HFFc6 (cell line): ENCODE results near the gene CCDC192. TPM values are rescaled to one million over a fixed set of nuclear protein-coding genes. Genes with fewer than 3 reads are reported as not detected.

ENCODE experiments used
- DNase-seq: peaks from one replicate; pipeline ENCODE4 v3.0.0-alpha.2; 2018
- H3K27ac Mint-ChIP-seq: 2 replicates; pipeline ENCODE4 v1.8.0; 2020; ENCODE audit warnings: mild to moderate bottlenecking, mixed read lengths
- H3K27me3 Mint-ChIP-seq: 2 replicates; pipeline ENCODE4 v1.8.0; 2021; ENCODE audit warnings: mild to moderate bottlenecking, moderate library complexity, mixed read lengths; ENCODE audit not compliant: insufficient read depth
- H3K36me3 Mint-ChIP-seq: 2 replicates; pipeline ENCODE4 v1.8.0; 2021; ENCODE audit warnings: low read depth, mixed read lengths
- H3K4me1 Mint-ChIP-seq: 2 replicates; pipeline ENCODE4 v1.8.0; 2020; ENCODE audit warnings: low read depth, mixed read lengths
- H3K4me3 Mint-ChIP-seq: 2 replicates; pipeline ENCODE4 v1.8.0; 2020; ENCODE audit warnings: mild to moderate bottlenecking, moderate library complexity, mixed read lengths
- H3K9me3 Mint-ChIP-seq: 2 replicates; pipeline ENCODE4 v1.8.0; 2020; ENCODE audit warnings: mild to moderate bottlenecking, mixed read lengths
- total RNA-seq, 6 experiments: library from RNA; stranded (reverse); fragmentation: NEBNext Ultra II Directional; extraction: Animal tissue kit (Norgen Biotek cat#: 25700); gene quantifications; 2 replicates in 1 of 6; 3 replicates in 5 of 6; pipeline ENCODE4 v1.2.3, GENCODE V29; 2021
- TF ChIP-seq, protein P1 (sequence below): fragments of 200-600 bp; sonication (generic); IDR thresholded peaks from 2 replicates; pipeline ENCODE4 v1.5.0; 2021; ENCODE audit warnings: antibody characterized with exemption, mild to moderate bottlenecking

Gene CCDC192
- total RNA-seq, 6 experiments from 2014 or later = not detected

DNA sequence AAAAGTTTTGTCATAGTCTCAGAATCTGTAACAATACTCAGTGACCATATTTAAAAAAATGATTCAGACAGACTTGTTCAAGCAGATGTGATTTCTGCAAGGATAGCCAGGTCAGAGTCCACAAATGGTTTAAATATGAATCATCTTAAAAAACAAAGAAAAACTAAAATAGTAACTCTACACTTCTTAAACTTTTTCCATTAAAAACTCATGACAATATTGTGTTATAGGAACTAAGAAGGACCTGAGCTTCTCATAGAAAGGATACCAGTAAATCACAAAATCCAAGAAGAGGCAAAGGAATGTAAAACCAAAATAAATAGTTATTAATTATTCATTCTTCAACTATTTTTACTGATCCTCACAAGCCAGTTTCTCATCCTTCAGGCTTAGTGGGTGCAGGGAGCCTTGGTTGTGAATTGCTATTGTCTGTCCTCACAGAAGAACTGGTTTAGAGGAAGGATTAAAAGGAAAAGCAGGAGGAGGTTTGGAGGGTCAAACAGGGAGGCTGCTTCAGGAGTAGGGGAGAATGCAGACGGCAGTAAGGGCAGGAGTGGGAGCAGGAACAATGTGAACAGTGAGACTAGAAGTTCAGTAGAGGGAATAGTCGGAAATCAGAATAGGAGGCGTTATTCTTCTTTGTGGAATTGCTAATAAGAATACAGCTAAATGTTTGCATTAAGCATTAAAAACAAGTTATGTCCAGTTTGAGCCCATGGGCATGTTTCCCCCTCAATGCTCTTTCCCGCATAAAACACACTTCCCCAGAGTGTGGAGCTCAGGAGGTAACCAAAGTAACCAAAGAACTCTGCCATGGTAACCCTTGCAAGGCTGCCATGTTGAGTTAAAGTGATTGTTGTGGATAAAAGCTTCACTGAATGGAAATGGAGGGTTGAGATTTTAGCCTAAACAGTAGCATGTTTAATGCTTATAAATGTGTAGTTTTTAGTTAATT lies 110.7 kb downstream of the CCDC192 start:
- Mint-ChIP-seq H3K27ac (peak overlapping the region; percentile 92), H3K9me3 (no peaks in the 10 kb centered on the region), H3K36me3 (peaks cover 4% of the 10 kb centered on the region; the same call in 1 of the 2 replicates), H3K4me1 (peaks cover 45% of the 10 kb centered on the region), H3K27me3 (no peaks in the 10 kb centered on the region), H3K4me3 (peak overlapping the region; percentile 74)
- DNase-seq = peak; percentile 66
- TF ChIP-seq, protein P1, sequence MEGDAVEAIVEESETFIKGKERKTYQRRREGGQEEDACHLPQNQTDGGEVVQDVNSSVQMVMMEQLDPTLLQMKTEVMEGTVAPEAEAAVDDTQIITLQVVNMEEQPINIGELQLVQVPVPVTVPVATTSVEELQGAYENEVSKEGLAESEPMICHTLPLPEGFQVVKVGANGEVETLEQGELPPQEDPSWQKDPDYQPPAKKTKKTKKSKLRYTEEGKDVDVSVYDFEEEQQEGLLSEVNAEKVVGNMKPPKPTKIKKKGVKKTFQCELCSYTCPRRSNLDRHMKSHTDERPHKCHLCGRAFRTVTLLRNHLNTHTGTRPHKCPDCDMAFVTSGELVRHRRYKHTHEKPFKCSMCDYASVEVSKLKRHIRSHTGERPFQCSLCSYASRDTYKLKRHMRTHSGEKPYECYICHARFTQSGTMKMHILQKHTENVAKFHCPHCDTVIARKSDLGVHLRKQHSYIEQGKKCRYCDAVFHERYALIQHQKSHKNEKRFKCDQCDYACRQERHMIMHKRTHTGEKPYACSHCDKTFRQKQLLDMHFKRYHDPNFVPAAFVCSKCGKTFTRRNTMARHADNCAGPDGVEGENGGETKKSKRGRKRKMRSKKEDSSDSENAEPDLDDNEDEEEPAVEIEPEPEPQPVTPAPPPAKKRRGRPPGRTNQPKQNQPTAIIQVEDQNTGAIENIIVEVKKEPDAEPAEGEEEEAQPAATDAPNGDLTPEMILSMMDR = no peak

GRCh38 chr5:127814588-127814973 lies 111.4 kb downstream of the CCDC192 start:
- DNase-seq = no peak
- Mint-ChIP-seq H3K36me3 (peaks cover 4% of the 10 kb centered on the region; the same call in 1 of the 2 replicates), H3K9me3 (no peaks in the 10 kb centered on the region), H3K4me3 (no peak overlapping the region), H3K27me3 (no peaks in the 10 kb centered on the region), H3K4me1 (peaks cover 45% of the 10 kb centered on the region), H3K27ac (peak overlapping the region; percentile 92)
- TF ChIP-seq, protein P1 = no peak

DNA sequence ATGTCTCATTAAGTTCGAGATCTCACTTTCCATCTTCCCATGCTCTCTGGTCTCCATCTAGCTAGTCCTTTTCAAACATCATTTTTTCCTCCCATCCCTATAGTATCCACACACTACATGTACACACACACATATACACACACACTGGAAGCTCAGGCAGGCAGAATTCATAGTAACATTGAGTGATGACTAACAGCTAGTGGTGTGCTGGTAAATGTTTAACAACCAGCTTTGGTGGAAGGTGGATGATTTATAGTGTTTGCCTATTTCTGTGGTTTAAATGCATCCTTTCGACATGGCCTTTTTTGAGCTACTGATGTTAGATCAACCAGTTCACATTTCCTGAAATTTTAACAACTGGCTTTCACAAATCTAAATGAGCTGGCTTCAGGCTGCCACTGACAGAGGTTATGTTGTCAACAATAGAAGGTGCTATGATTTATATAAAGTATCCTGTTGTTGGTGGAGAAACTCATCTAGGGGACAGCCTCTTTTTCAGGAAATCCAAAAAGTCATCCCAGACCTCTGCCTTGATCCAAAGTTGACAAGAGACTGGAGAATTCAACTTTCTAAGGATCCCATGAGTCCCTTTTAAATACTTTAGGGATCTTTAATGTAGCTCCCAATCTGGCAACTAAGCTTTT lies 117.8 kb downstream of the CCDC192 start:
- Mint-ChIP-seq H3K36me3 (no peaks in the 10 kb centered on the region), H3K4me3 (no peak overlapping the region), H3K4me1 (peaks cover 29% of the 10 kb centered on the region), H3K9me3 (no peaks in the 10 kb centered on the region), H3K27ac (no peak overlapping the region), H3K27me3 (peaks cover 9% of the 10 kb centered on the region; the same call in 1 of the 2 replicates)
- TF ChIP-seq, protein P1 = no peak
- DNase-seq = peak; percentile 79

DNA sequence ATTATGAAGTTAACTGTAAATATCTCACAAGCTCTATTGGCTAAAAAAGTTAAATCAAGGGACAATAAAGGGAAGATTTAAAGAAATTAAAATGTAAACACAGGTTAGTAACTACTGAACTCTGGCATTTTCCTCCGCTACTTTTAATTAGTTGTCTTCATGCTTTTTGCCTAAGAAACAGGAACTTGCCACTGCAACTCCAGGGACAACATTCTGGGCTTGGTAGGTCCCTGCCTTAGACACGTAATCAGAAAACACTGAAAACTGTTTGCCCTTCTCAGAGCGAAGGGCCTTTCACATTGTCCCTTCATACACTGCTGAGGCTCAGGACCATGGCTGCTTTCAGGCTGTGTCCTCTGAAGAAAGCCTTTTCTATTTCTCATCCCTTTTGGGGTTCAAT lies 118.7 kb downstream of the CCDC192 start:
- no peak overlapping the region for H3K4me3 Mint-ChIP-seq
- H3K27me3 Mint-ChIP-seq = peaks cover 9% of the 10 kb centered on the region; the same call in 1 of the 2 replicates
- TF ChIP-seq, protein P1 = no peak
- no peak for DNase-seq
- no peaks in the 10 kb centered on the region for H3K9me3 Mint-ChIP-seq
- H3K4me1 Mint-ChIP-seq = peaks cover 36% of the 10 kb centered on the region
- H3K27ac Mint-ChIP-seq = no peak overlapping the region
- no peaks in the 10 kb centered on the region for H3K36me3 Mint-ChIP-seq

- H3K27ac Mint-ChIP-seq = no peak overlapping the region
- H3K4me3 Mint-ChIP-seq = no peak overlapping the region
- H3K9me3 Mint-ChIP-seq = no peaks in the 10 kb centered on the region
- no peaks in the 10 kb centered on the region for H3K36me3 Mint-ChIP-seq
- no peak for DNase-seq
- H3K27me3 Mint-ChIP-seq = peaks cover 11% of the 10 kb centered on the region; the same call in 1 of the 2 replicates
- TF ChIP-seq, protein P1 = no peak
- H3K4me1 Mint-ChIP-seq = peaks cover 36% of the 10 kb centered on the region
Measured at GRCh38 chr5:127824126-127824525, 120.9 kb downstream of the CCDC192 start.
